Esophagus muscularis mucosa (tissue), 3 donors: ENCODE data around the gene PRKCH.

ENCODE experiments used
- CTCF ChIP-seq, 3 experiments: fragments of 200-600 bp in 2 of 3; fragments of 450-650 bp in 1 of 3; sonication (generic) in 2 of 3; IDR thresholded peaks; one replicate each; pipeline ENCODE4 v1.5.1; 2017 to 2019; ENCODE audit warnings: antibody characterized with exemption in 3 of 3, mild to moderate bottlenecking in 2 of 3, moderate library complexity in 1 of 3
- EP300 ChIP-seq: sonication (generic); formaldehyde crosslinking; IDR thresholded peaks from one replicate; pipeline ENCODE4 v1.6.1; 2017; ENCODE audit warnings: antibody characterized with exemption

DNA sequence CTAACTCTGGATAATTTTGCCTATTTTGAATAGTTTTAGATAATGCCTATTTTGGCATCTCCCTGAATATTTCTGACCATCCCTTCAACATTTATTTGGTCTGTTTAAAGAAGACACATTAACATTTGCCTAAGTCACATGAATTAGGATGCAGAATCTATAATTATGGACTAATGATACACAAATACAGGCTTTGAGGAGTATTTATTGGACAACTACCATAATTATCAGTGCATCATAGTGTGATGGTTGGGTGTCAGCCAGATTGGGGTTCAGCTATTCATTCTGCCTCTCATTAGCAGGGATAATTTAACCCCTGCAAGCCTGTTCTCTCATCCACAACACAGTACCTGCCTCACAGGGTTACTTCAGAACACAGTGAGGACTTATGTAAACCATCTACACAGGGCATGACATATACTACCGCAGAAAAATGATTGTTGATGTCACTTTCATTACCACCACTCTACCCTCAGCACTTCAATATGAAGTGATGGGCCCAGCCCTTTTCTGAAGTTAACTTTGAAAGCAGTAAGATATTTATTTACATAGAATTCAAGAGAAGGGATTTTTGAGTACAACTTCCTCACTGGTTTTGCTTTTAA is 14.4 kb downstream of the PRKCH start:
- TF ChIP-seq CTCF (IDR thresholded peaks at IDR 0.05) = no peak
- no peak for TF ChIP-seq EP300
